GM12874 (cell line): ENCODE data around the gene SORBS2.

Experiments
- TF ChIP-seq, protein P1 (sequence below): IDR thresholded peaks from 2 replicates; pipeline ENCODE4 v1.5.1; 2011; ENCODE audit warnings: low read depth, mild to moderate bottlenecking, control low read depth, low read length, moderate library complexity; ENCODE audit not compliant: insufficient read depth

Gene SORBS2

DNA sequence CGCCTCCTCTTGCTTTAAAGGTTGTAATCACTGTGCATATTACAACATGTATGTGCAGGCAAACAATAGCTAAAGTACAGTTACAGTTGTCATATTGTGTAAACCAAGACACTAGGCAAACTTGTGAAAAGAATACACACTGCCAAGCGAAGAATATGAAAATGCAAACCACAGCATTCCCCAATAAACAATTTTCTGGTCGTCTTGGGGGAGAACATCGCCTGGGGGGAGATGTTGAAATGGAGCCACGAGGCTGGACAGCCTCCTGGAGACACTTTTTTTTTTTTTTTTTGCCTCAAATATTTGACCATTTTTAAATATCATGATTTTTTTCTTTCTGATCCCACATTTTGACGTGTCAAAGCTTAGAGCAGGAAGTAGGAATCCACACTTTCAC, 225.0 kb downstream of the SORBS2 start:
- TF ChIP-seq, protein P1, sequence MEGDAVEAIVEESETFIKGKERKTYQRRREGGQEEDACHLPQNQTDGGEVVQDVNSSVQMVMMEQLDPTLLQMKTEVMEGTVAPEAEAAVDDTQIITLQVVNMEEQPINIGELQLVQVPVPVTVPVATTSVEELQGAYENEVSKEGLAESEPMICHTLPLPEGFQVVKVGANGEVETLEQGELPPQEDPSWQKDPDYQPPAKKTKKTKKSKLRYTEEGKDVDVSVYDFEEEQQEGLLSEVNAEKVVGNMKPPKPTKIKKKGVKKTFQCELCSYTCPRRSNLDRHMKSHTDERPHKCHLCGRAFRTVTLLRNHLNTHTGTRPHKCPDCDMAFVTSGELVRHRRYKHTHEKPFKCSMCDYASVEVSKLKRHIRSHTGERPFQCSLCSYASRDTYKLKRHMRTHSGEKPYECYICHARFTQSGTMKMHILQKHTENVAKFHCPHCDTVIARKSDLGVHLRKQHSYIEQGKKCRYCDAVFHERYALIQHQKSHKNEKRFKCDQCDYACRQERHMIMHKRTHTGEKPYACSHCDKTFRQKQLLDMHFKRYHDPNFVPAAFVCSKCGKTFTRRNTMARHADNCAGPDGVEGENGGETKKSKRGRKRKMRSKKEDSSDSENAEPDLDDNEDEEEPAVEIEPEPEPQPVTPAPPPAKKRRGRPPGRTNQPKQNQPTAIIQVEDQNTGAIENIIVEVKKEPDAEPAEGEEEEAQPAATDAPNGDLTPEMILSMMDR: no peak

GRCh38 chr4:185585211-185585610, 226.8 kb downstream of the SORBS2 start:
- TF ChIP-seq, protein P1: no peak

GRCh38 chr4:185583813-185584212, 228.2 kb downstream of the SORBS2 start:
- TF ChIP-seq, protein P1: no peak

DNA sequence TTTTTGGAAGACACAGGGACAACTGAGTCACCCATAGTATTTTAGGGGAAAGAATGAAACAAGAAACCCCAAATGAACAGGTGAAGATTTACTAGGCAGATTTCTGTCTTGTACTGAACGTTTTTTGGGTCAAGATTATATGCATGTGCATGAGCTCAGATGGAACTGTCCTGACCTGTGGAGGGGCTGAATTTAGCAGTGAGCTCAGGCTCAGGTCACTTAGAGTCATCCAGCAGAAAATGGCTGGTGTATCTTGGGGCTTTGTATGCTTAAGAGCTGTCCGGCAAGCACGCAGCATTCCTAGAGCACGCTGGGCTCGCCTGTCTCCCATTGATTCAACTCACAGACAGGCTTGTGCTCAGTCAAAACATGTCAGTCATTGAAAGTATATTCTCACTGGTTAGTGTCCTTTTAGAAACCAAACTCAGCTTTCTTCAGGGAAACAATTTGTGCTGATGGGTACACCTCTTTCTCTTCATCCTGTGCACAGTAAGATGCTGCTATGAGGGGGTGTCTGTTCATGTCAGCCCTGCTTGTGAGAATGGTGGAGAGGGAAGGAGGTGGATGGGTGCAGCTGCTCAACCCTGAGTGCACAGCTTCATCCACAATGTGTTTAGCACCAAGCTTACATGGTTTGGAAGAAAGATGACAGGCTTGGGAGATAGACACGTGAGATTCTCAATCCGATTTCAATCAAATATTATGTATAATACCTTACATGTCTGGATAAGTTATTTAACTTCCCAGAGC, 229.2 kb downstream of the SORBS2 start:
- TF ChIP-seq, protein P1: no peak

DNA sequence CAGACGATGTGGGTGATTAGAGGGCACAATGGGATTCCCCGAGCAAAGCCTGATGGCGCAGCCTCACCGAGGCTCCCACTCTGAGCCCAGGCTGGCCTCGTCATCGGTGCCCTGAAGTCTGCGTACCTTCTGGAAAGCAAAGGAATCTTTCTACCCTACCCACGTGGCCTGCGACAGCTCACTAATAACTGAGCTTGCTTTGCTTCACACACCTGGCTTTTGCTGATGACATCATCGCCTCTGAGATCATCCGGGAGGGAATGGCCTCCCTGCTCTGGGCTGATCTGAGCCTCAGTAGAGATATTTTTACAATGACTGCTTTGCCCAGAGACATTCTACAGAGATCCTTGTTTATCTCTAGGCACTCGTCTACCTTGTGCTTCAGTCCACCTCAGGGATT, 231.3 kb downstream of the SORBS2 start:
- TF ChIP-seq, protein P1: no peak

- TF ChIP-seq, protein P1: no peak
These were observed 233.7 kb downstream of the SORBS2 start for GRCh38 chr4:185578284-185578683.

GRCh38 chr4:185576962-185577950, 234.7 kb downstream of the SORBS2 start:
- TF ChIP-seq, protein P1: no peak
